Chondrocyte (in vitro differentiated cells): ENCODE results near the gene APCDD1. TPM values are rescaled to one million over a fixed set of nuclear protein-coding genes. Genes with fewer than 3 reads are reported as not detected.
"Not testable (repeated sequence)": the region's sequence is repeated elsewhere in the genome, so short reads cannot be mapped to it uniquely, and the experiment has no call there.

Experiments used
- DNase-seq: peaks from one replicate; pipeline ENCODE4 v3.0.0; 2021; ENCODE audit warnings: mixed read lengths, low spot score
- H3K27ac Mint-ChIP-seq: one replicate; pipeline ENCODE4 v1.8.0; 2021; ENCODE audit warnings: mild to moderate bottlenecking, moderate library complexity, mixed read lengths; ENCODE audit not compliant: unreplicated experiment
- H3K27me3 Mint-ChIP-seq: 2 replicates; pipeline ENCODE4 v1.8.0; 2021; ENCODE audit warnings: low read depth, mixed read lengths
- H3K36me3 Mint-ChIP-seq: 2 replicates; pipeline ENCODE4 v1.8.0; 2021; ENCODE audit warnings: low read depth, mixed read lengths
- H3K4me1 Mint-ChIP-seq: 2 replicates; pipeline ENCODE4 v1.8.0; 2021; ENCODE audit warnings: low read depth, mild to moderate bottlenecking, mixed read lengths
- H3K4me3 Mint-ChIP-seq: one replicate; pipeline ENCODE4 v1.8.0; 2021; ENCODE audit warnings: mild to moderate bottlenecking, moderate library complexity, mixed read lengths; ENCODE audit not compliant: unreplicated experiment
- H3K9me3 Mint-ChIP-seq: 2 replicates; pipeline ENCODE4 v1.8.0; 2021; ENCODE audit warnings: low read depth, mixed read lengths
- total RNA-seq: library from RNA; stranded (reverse); gene quantifications from 3 replicates; pipeline ENCODE4 v1.2.1, GENCODE V29; 2021
- TF ChIP-seq, protein P1 (sequence below): fragments of 200-600 bp; sonication (generic); IDR thresholded peaks from 2 replicates; pipeline ENCODE4 v1.5.0; 2021; ENCODE audit warnings: antibody characterized with exemption, mild to moderate bottlenecking, moderate library complexity

The APCDD1 gene
- total RNA-seq, 1 donor from 2014 or later = 9.5 TPM

DNA sequence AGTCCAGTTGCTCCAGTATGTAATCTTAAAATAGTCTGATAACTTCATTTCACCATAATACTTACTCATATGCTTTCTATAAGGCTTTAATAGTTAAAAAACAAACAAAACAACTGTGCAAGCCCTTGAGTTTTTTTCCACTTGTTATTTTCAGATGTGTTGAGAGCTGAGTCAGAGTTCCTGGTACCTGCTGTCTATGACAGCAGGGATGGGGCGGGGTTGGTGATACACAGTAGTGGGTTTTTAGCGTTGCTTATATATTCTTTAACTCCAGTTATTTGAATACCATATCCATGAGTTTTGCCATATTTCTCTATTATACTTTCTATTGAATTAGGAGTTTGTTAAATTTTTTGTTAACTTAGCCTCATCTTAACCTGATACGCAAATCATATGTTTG is 76.4 kb downstream of the APCDD1 start:
- no peak overlapping the region for H3K4me3 Mint-ChIP-seq
- TF ChIP-seq, protein P1, sequence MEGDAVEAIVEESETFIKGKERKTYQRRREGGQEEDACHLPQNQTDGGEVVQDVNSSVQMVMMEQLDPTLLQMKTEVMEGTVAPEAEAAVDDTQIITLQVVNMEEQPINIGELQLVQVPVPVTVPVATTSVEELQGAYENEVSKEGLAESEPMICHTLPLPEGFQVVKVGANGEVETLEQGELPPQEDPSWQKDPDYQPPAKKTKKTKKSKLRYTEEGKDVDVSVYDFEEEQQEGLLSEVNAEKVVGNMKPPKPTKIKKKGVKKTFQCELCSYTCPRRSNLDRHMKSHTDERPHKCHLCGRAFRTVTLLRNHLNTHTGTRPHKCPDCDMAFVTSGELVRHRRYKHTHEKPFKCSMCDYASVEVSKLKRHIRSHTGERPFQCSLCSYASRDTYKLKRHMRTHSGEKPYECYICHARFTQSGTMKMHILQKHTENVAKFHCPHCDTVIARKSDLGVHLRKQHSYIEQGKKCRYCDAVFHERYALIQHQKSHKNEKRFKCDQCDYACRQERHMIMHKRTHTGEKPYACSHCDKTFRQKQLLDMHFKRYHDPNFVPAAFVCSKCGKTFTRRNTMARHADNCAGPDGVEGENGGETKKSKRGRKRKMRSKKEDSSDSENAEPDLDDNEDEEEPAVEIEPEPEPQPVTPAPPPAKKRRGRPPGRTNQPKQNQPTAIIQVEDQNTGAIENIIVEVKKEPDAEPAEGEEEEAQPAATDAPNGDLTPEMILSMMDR = no peak
- no peaks in the 10 kb centered on the region for H3K27me3 Mint-ChIP-seq
- H3K36me3 Mint-ChIP-seq = peaks cover 5% of the 10 kb centered on the region
- DNase-seq = no peak
- peak overlapping the region; percentile 50 for H3K27ac Mint-ChIP-seq
- H3K4me1 Mint-ChIP-seq = peaks cover 38% of the 10 kb centered on the region
- H3K9me3 Mint-ChIP-seq = no peaks in the 10 kb centered on the region

GRCh38 chr18:10533111-10533510 is 78.7 kb downstream of the APCDD1 start:
- Mint-ChIP-seq H3K36me3 (peaks cover 5% of the 10 kb centered on the region), H3K4me1 (peaks cover 39% of the 10 kb centered on the region), H3K4me3 (no peak overlapping the region), H3K9me3 (no peaks in the 10 kb centered on the region), H3K27me3 (no peaks in the 10 kb centered on the region), H3K27ac (no peak overlapping the region)
- TF ChIP-seq, protein P1 = no peak
- no peak for DNase-seq

DNA sequence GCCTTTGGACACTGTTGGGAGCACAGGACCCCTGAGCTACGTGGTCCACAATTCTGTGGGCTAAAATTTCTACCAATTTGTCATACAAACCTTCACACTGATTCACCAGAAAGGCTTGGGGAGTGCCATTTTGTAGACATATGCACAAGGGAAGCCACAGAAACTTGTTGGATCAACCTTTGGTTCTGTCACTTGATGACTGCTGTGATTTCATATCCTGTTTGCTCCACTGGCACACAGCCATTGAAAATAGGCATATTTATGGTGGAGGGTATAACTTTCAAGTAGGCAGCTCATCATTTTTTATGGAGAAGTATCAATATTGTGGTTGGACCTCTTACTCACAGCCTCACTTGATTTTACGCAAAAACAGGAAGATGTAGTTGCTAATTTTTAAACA is 81.8 kb downstream of the APCDD1 start:
- TF ChIP-seq, protein P1 = no peak
- H3K36me3 Mint-ChIP-seq = peaks cover 12% of the 10 kb centered on the region
- H3K27ac Mint-ChIP-seq = no peak overlapping the region
- peaks cover 13% of the 10 kb centered on the region for H3K4me1 Mint-ChIP-seq
- H3K27me3 Mint-ChIP-seq = no peaks in the 10 kb centered on the region
- DNase-seq = no peak
- H3K9me3 Mint-ChIP-seq = no peaks in the 10 kb centered on the region
- H3K4me3 Mint-ChIP-seq = no peak overlapping the region

- Mint-ChIP-seq H3K9me3 (no peaks in the 10 kb centered on the region), H3K4me3 (no peak overlapping the region), H3K27me3 (no peaks in the 10 kb centered on the region), H3K36me3 (peaks cover 21% of the 10 kb centered on the region), H3K27ac (no peak overlapping the region), H3K4me1 (peaks cover 19% of the 10 kb centered on the region)
- TF ChIP-seq, protein P1 = no peak
- no peak for DNase-seq
Measured at GRCh38 chr18:10537765-10538164, 83.3 kb downstream of the APCDD1 start.

DNA sequence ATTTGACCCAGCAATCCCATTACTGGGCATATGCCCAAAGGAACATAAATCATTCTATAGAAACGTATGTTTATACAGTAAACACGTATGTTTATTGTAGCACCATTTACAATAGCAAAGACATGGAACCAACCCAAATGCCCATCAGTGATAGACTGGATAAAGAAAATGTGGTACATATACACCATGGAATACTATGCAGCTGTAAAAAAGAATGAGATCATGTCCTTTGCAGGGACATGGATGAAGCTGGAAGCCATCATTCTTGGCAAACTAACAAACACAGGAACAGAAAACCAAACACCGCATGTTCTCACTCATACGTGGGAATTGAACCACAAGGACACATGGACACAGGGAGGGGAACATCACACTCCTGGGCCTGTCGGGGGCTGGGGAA is 84.7 kb downstream of the APCDD1 start:
- not testable (repeated sequence) for H3K9me3 Mint-ChIP-seq, H3K27ac Mint-ChIP-seq, H3K27me3 Mint-ChIP-seq, H3K4me3 Mint-ChIP-seq, DNase-seq
- H3K4me1 Mint-ChIP-seq = peaks cover 28% of the 10 kb centered on the region
- peaks cover 23% of the 10 kb centered on the region for H3K36me3 Mint-ChIP-seq

Other genes with a start within 250 kb of the APCDD1 start
- 32.0 to 49.0 TPM (median 34.7 TPM) in 3 replicates for gene NAPG, start 71.4 kb downstream of the APCDD1 start, total RNA-seq